LHCN-M2 (cell line): Measurements from ENCODE around the gene ST3GAL6. TPM values are rescaled to one million over a fixed set of nuclear protein-coding genes. Genes with fewer than 3 reads are reported as not detected.

Source experiments
- DNase-seq: peaks from one replicate; pipeline ENCODE4 v3.0.0-alpha.2; 2012; ENCODE audit warnings: low read depth
- total RNA-seq: library from RNA; depleted of rRNA; stranded (reverse); fragments of >200 nt; gene quantifications from 2 replicates; pipeline ENCODE4 v1.2.3, GENCODE V29; 2014

ST3GAL6 gene
- total RNA-seq, 1 experiment from 2014 or later = 0.63 TPM

GRCh38 chr3:98740324-98740723, 22.8 kb upstream of the ST3GAL6 start:
- no peak for DNase-seq

GRCh38 chr3:98741121-98741716, 21.9 kb upstream of the ST3GAL6 start:
- peak; percentile 10 for DNase-seq

GRCh38 chr3:98743071-98743470, 20.1 kb upstream of the ST3GAL6 start:
- no peak for DNase-seq

- DNase-seq = no peak
Observed at GRCh38 chr3:98744283-98744682, 18.9 kb upstream of the ST3GAL6 start.

GRCh38 chr3:98745718-98746117, 17.4 kb upstream of the ST3GAL6 start:
- no peak for DNase-seq

- no peak for DNase-seq
Observed at GRCh38 chr3:98746122-98746521, 17.0 kb upstream of the ST3GAL6 start.

- DNase-seq = no peak
Observed at GRCh38 chr3:98746882-98747281, 16.3 kb upstream of the ST3GAL6 start.

- no peak for DNase-seq
Observed at GRCh38 chr3:98750276-98750919, 12.7 kb upstream of the ST3GAL6 start.

GRCh38 chr3:98754483-98754882, 8.7 kb upstream of the ST3GAL6 start:
- no peak for DNase-seq

- DNase-seq = no peak
Observed at GRCh38 chr3:98755601-98756000, 7.5 kb upstream of the ST3GAL6 start.

GRCh38 chr3:98759629-98760028, 3.5 kb upstream of the ST3GAL6 start:
- DNase-seq = no peak

- DNase-seq = no peak
Observed at GRCh38 chr3:98761643-98762229, 1.4 kb upstream of the ST3GAL6 start.

- DNase-seq = no peak
Observed at GRCh38 chr3:98763819-98764418, 779 bp downstream of the ST3GAL6 start.

- no peak for DNase-seq
Observed at GRCh38 chr3:98764472-98764884, 1.3 kb downstream of the ST3GAL6 start.

- no peak for DNase-seq
Observed at GRCh38 chr3:98765721-98766120, 2.6 kb downstream of the ST3GAL6 start.

GRCh38 chr3:98766924-98767323, 3.8 kb downstream of the ST3GAL6 start:
- DNase-seq = no peak

- no peak for DNase-seq
Observed at GRCh38 chr3:98768961-98769360, 5.8 kb downstream of the ST3GAL6 start.

GRCh38 chr3:98769448-98769847, 6.3 kb downstream of the ST3GAL6 start:
- DNase-seq = no peak

GRCh38 chr3:98770261-98771039, 7.3 kb downstream of the ST3GAL6 start:
- no peak for DNase-seq

- no peak for DNase-seq
Observed at GRCh38 chr3:98772022-98772421, 8.9 kb downstream of the ST3GAL6 start.

GRCh38 chr3:98775459-98776139, 12.5 kb downstream of the ST3GAL6 start:
- DNase-seq = no peak

GRCh38 chr3:98776140-98776493, 13.0 kb downstream of the ST3GAL6 start:
- DNase-seq = no peak
